ENCODE measurements around the gene APLF. TPM values are rescaled to one million over a fixed set of nuclear protein-coding genes. Genes with fewer than 3 reads are reported as not detected.

APLF gene
- total and polyA plus RNA-seq, 2 of the 8 experiments (the other 6 are each of a cell fraction or from before 2014, with no cell fraction given): 4.4 to 7.3 TPM

DNA sequence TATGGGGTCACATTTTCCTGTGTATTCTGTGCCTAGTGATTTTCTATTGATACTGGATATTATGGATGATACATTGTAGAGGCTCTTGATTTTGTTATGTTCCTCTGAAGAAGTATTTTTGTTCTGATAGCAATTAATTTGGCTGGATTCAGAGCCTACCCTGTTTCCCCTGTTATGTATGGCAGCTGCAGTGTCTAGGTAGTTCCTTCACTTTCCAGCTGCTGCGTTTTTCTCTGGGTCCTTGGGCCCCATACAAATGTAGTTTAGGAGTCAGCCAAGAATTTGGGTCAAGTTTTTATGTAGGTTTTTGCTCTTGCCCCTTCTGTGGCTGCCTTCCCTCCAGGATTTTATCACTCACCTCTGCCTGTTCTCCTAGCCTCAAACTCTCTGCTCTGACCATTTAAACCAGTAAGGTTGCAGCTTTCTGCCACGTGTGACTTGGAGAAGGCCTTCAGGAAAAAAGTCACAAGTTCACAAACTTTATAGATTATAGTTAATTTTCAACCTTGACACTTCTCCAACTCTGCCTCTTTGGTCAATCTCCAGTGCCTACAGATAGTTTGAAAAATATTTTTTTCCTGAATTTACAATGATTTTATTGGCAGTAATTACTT is 47.0 kb downstream of the APLF start (continued):
- TF ChIP-seq CHD7 (IDR thresholded peaks at IDR 0.05; ENCODE audit: insufficient replicate concordance, low read length) (no peak), KDM4A (IDR thresholded peaks at IDR 0.05; ENCODE audit: low read depth, low read length, severe bottlenecking) (no peak), SUZ12 (IDR thresholded peaks at IDR 0.05; ENCODE audit: low read length) (no peak), CEBPB (IDR thresholded peaks at IDR 0.05; ENCODE audit: low read depth, low read length) (no peak), TAF7 (optimal IDR thresholded peaks at IDR 0.05; ENCODE audit: borderline replicate concordance, low read depth, low read length) (no peak), HDAC6 (IDR thresholded peaks at IDR 0.05; ENCODE audit: low read depth, low read length) (no peak), TAF1 (IDR thresholded peaks at IDR 0.05; ENCODE audit: low read depth, low read length) (no peak), RXRA (IDR thresholded peaks at IDR 0.05; ENCODE audit: insufficient read depth, low read depth, low read length) (no peak), JUND (IDR thresholded peaks at IDR 0.05; ENCODE audit: low read length) (no peak)
